A549 (cell line): Measurements from ENCODE around the gene FAM120C.

Experiments
- CTCF ChIP-seq: fragments of >200 bp; sonication (Bioruptor Twin); formaldehyde crosslinking; IDR thresholded peaks from 3 replicates; pipeline ENCODE4 v1.5.1; 2016
- MAFK ChIP-seq: fragments of 450-650 bp; IDR thresholded peaks from 2 replicates; pipeline ENCODE4 v1.6.1; 2014; ENCODE audit not compliant: partially characterized antibody
- PBX3 ChIP-seq: IDR thresholded peaks from 2 replicates; pipeline ENCODE4 v1.6.1; 2012
- PHF8 ChIP-seq: fragments of 200-600 bp; sonication (generic); IDR thresholded peaks from 2 replicates; pipeline ENCODE4 v1.6.1; 2016; ENCODE audit warnings: low read depth, mild to moderate bottlenecking, antibody characterized with exemption, moderate library complexity, borderline replicate concordance
- POLR2A ChIP-seq: IDR thresholded peaks from 2 replicates; pipeline ENCODE4 v1.6.1; 2012; ENCODE audit warnings: mild to moderate bottlenecking, low read length
- SREBF2 ChIP-seq: fragments of 450-650 bp; IDR thresholded peaks from 2 replicates; pipeline ENCODE4 v1.6.1; 2014; ENCODE audit warnings: mild to moderate bottlenecking, moderate library complexity
- TP53 ChIP-seq: fragments of 250-450 bp; sonication (Bioruptor Pico); IDR thresholded peaks from 2 replicates; pipeline ENCODE4 v1.5.0; 2021; ENCODE audit warnings: mild to moderate bottlenecking, moderate library complexity
- USF2 ChIP-seq: fragments of 450-650 bp; IDR thresholded peaks from 2 replicates; pipeline ENCODE4 v1.6.1; 2014; ENCODE audit warnings: antibody characterized with exemption

GRCh38 chrX:54030329-54030728 is 152.7 kb downstream of the FAM120C start:
- no peak for TF ChIP-seq CTCF
- TF ChIP-seq PHF8: no peak
- TF ChIP-seq POLR2A: no peak
- TF ChIP-seq PBX3: no peak
- TF ChIP-seq SREBF2: no peak
- TF ChIP-seq USF2: no peak
- TF ChIP-seq TP53 (CRISPR knock-in tag): no peak
- TF ChIP-seq MAFK: no peak
